ENCODE measurements around the gene DNM1L.
"Not testable (repeated sequence)": the region's sequence is repeated elsewhere in the genome, so short reads cannot be mapped to it uniquely, and the experiment has no call there.

DNM1L gene

GRCh38 chr12:32697445-32697844 lies 18.3 kb downstream of the DNM1L start:
- DNase-seq (ENCODE audit: low read depth in 2 of 2) = no peak

DNA sequence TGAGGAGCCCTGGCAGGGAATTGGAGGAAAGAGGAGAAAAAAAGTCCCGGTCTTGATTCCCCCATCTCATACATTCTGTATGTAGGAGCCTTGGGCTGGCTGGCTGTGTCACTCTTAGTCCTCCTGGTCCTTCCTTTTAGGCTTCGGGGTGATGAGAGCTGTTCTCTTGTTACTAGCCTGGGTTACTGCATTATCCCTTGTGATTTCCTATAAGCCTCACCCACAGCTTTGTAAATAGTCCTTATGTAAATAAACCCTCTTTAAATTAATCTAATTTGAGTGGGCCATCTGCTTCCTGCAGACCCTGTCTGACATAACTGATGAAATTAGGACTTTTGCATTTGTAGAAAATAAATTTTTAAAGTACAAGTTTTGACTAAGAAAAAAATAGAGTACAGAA lies 19.2 kb downstream of the DNM1L start:
- no peak for DNase-seq (ENCODE audit: low read depth in 2 of 2)

DNA sequence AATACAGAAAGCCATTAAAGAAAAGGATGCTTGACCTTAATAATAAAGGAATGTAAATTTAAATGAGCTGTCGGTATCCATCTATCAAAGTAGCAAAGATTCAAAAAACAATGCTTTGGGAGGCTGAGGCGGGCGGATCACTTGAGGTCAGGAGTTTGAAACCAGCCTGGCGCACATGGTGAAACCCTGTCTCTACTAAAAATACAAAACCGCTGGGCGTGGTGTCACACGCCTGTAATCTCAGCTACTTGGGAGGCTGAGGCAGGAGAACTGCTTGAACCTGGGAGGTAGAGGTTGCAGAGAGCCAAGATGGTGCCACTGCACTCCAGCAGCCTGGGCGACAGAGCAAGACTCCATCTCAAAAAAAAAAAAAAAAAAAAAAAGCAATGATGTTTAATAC lies 20.3 kb downstream of the DNM1L start:
- DNase-seq (ENCODE audit: low read depth in 2 of 2) = not testable (repeated sequence)

- no peak for DNase-seq (ENCODE audit: low read depth in 2 of 2)
These were observed 23.4 kb downstream of the DNM1L start for GRCh38 chr12:32702473-32702872.

- no peak for DNase-seq (ENCODE audit: low read depth in 2 of 2)
These were observed 23.8 kb downstream of the DNM1L start for GRCh38 chr12:32702946-32703345.

DNA sequence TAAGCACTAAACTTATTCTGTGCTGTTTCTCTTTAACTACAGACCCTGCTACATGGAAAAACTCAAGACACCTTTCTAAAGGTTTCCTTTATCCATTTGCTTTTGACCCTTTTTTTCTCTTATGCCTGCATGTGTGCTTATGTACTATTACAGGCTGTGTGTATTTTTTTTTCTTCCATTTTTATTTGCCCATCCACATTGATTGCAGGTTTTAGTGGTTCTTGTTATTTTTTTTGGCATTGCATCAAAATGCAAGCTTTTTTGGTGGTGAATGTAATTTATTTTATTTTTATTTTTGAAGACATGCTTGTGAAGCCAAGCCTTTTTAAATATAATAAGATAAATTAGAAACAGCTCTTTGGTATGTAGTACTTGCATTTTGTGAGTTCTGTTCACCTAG lies 26.7 kb downstream of the DNM1L start:
- DNase-seq (ENCODE audit: low read depth in 2 of 2) = no peak

DNA sequence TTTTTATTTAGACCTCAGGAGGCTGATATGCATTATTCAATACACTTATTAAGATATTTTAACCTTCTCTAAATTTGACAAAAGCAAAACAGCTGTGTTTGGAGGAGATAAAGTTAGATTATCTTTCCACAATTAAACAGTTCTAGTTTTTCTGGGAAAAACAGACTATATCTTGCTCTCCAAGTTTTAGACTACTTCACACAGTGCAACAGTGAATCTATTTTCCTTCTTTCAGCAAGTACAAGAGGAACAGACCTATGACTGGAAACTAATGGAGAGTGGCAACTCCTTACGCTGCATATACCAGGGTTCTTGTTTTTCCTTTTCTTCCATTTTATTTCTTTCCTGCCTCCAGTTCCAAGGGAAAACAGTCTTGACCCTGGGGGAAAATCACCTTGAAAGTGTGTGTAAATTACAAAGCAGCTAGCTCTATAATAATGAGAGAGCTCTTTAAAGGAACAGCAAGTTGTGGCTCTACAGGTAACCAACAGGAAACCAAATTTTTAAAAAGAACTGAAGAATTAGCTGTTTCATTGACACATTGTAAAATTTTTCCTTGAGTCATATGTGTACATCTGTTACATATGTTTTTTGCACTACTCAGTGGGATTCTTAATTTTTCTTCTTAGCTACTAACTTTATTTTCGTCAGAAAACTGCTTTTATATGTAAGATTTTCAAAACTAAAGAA lies 27.4 kb downstream of the DNM1L start:
- no peak for DNase-seq (ENCODE audit: low read depth in 2 of 2)

DNA sequence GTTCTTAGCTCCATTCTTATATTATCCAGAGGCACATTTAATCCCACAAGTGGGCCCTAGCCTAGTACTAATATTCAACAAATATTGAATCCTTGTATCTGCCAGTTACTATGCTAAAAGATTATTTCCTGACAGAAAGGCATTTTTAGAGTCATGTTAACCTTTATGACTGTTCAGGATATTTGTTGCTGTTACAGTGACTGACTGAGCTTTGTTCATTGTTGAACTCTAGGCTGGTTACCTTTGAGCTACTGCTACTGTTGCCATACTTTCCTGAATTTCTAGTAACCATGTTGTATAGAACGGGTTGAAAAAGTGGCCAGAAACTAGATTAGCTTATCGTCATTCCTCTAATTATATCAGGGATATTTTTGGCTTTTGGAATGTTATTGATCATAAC lies 29.8 kb downstream of the DNM1L start:
- DNase-seq (ENCODE audit: low read depth in 2 of 2) = no peak

DNA sequence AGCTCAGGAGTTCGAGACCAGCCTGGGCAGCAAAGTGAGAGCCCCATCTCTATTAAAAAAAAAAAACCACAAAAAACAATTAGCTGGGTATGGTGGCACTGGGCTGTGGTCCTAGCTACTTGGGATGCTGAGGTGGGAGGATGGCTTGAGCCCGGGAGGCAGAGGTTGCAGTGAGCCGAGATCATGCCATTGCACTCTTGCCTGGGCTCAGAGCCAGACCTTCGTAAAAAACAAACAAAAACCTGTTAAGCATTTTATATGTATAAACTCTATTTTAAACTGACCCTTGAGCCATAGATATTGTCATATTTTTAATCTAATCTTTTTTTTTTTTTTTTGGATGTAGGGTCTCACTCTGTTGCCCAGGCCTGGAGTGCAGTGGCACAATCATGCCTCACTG lies 35.7 kb downstream of the DNM1L start:
- no peak for DNase-seq (ENCODE audit: low read depth in 2 of 2)

GRCh38 chr12:32718926-32719325 lies 39.8 kb downstream of the DNM1L start:
- no peak for DNase-seq (ENCODE audit: low read depth in 2 of 2)

- DNase-seq (ENCODE audit: low read depth in 2 of 2) = not testable (repeated sequence)
These were observed 46.2 kb downstream of the DNM1L start for GRCh38 chr12:32725308-32725707.

GRCh38 chr12:32726286-32726685 lies 47.2 kb downstream of the DNM1L start:
- no peak for DNase-seq (ENCODE audit: low read depth in 2 of 2)

GRCh38 chr12:32727237-32727636 lies 48.1 kb downstream of the DNM1L start:
- no peak for DNase-seq (ENCODE audit: low read depth in 2 of 2)

- no peak for DNase-seq (ENCODE audit: low read depth in 2 of 2)
These were observed 55.9 kb downstream of the DNM1L start for GRCh38 chr12:32734952-32735351.

GRCh38 chr12:32736445-32736844 lies 57.3 kb downstream of the DNM1L start:
- DNase-seq (ENCODE audit: low read depth in 2 of 2) = no peak

DNA sequence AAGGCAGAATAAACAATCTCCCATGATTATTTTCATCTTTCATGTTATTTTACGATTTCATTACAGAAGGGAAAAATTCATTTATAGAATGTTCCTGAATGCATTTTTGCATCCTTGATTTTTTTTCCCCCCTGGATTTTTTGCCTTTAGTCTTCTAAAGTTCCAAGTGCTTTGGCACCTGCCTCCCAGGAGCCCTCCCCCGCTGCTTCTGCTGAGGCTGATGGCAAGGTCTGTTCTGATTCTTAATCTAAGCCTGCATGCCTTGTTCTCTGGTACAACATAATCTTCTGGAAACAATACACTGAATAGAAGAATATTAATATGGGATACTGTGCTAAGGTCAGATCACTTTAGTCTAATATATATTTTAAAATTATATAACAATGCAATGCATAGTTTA lies 58.6 kb downstream of the DNM1L start:
- DNase-seq (ENCODE audit: low read depth in 2 of 2) = no peak

DNA sequence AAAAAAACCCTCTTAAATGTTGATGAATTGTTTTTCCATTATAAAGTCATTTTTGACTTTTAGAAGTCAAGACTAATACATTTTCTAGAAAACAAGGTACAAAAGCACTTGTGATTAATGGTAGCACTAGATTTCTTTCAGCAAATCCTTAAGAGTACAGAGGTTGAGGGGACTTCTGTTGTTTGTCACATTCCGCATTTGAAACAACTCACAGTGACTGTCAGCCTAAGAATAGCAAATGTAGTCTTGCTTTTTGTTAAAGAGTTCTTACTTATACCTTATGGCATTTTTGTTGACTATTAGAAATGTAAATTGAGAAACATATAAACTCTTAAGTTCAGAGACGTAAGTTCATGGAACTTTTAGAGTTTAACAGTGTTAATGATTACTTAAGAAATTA lies 60.2 kb downstream of the DNM1L start:
- DNase-seq (ENCODE audit: low read depth in 2 of 2) = no peak

- DNase-seq (ENCODE audit: low read depth in 2 of 2) = no peak
These were observed 63.0 kb downstream of the DNM1L start for GRCh38 chr12:32742133-32742532.

DNA sequence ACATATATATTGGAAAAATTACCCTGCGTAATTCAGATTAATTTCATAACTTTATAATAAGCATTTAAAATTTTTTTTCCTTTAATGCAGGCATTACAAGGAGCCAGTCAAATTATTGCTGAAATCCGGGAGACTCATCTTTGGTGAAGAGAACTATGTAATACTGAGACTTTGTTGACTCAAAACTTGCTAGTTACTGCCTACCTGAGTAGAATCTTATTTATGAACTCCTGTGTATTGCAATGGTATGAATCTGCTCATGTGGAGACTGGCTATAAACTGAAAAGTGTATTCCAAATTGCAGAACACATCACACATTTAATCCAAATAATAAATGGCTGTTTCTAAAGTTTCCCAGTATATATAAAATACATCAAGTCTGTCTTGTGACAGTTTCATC lies 64.2 kb downstream of the DNM1L start:
- no peak for DNase-seq (ENCODE audit: low read depth in 2 of 2)

- no peak for DNase-seq (ENCODE audit: low read depth in 2 of 2)
These were observed 74.5 kb downstream of the DNM1L start for GRCh38 chr12:32753605-32754004.

GRCh38 chr12:32754111-32754510 lies 75.0 kb downstream of the DNM1L start:
- DNase-seq (ENCODE audit: low read depth in 2 of 2) = no peak

GRCh38 chr12:32755051-32755653 lies 76.1 kb downstream of the DNM1L start:
- DNase-seq (ENCODE audit: low read depth in 2 of 2) = peak; percentile 21 to 28

GRCh38 chr12:32755654-32756475 lies 76.8 kb downstream of the DNM1L start, which contains the start of gene YARS2:
YARS2 (minus strand) TSS chr12:32755897; CDS start chr12:32755874, 23 bp downstream.
- DNase-seq (ENCODE audit: low read depth in 2 of 2) = peak; percentile 96

Data from fibroblast of skin of left quadriceps (primary cell).